GM23338 (cell line): ENCODE results near the gene PRDM8. TPM values are rescaled to one million over a fixed set of nuclear protein-coding genes. Genes with fewer than 3 reads are reported as not detected.
A peak's percentile ranks its signal among the peaks of the same experiment; 100 is the strongest.

Experiments used
- ATAC-seq: fragments of 200-7000 bp; cut with Tn5 transposase; 3 replicates; pipeline ENCODE4 v1.9.1; 2020
- DNase-seq: peaks from one replicate; pipeline ENCODE4 v3.0.0-alpha.2; 2015; ENCODE audit warnings: low spot score
- H2AFZ ChIP-seq: fragments of 200-600 bp; sonication (generic); 2 replicates; pipeline ENCODE4 v1.8.0; 2016; ENCODE audit warnings: antibody characterized with exemption, mild to moderate bottlenecking, moderate library complexity
- H3F3A ChIP-seq: fragments of 200-600 bp; sonication (generic); replicated peaks from 2 replicates; pipeline ENCODE4 v1.8.0; 2017; ENCODE audit warnings: antibody characterized with exemption, mixed run types, low read depth
- H3K27ac ChIP-seq: fragments of 200-600 bp; sonication (generic); 2 replicates; pipeline ENCODE4 v1.6.1; 2016; ENCODE audit warnings: low read depth
- H3K27me3 ChIP-seq: fragments of 200-600 bp; sonication (generic); 2 replicates; pipeline ENCODE4 v1.8.0; 2016; ENCODE audit warnings: mild to moderate bottlenecking, mixed run types, moderate library complexity; ENCODE audit not compliant: insufficient read depth
- H3K36me3 ChIP-seq: fragments of 200-600 bp; sonication (generic); 2 replicates; pipeline ENCODE4 v1.8.0; 2016; ENCODE audit warnings: mild to moderate bottlenecking; ENCODE audit not compliant: insufficient read depth
- H3K4me1 ChIP-seq: fragments of 200-600 bp; sonication (generic); 2 replicates; pipeline ENCODE4 v1.8.0; 2016; ENCODE audit warnings: mild to moderate bottlenecking, moderate library complexity; ENCODE audit not compliant: insufficient read depth
- H3K4me2 ChIP-seq: fragments of 200-600 bp; sonication (generic); 2 replicates; pipeline ENCODE4 v1.7.1; 2017; ENCODE audit warnings: mixed run types
- H3K4me3 ChIP-seq: fragments of 200-600 bp; sonication (generic); 2 replicates; pipeline ENCODE4 v1.6.1; 2016; ENCODE audit warnings: mixed run types
- H3K79me2 ChIP-seq: fragments of 200-600 bp; sonication (generic); replicated peaks from 2 replicates; pipeline ENCODE4 v1.8.0; 2017; ENCODE audit warnings: mild to moderate bottlenecking; ENCODE audit not compliant: insufficient read depth
- H3K9me2 ChIP-seq: fragments of 200-600 bp; sonication (generic); 2 replicates; pipeline ENCODE4 v1.8.0; 2017; ENCODE audit not compliant: insufficient read depth
- H4K20me1 ChIP-seq: fragments of 200-600 bp; sonication (generic); replicated peaks from 2 replicates; pipeline ENCODE4 v1.8.0; 2017; ENCODE audit warnings: mild to moderate bottlenecking; ENCODE audit not compliant: insufficient read depth
- H3K27ac Mint-ChIP-seq: 2 replicates; pipeline ENCODE4 v1.8.0; 2020; ENCODE audit warnings: inconsistent platforms, mild to moderate bottlenecking, moderate library complexity, mixed read lengths
- H3K27me3 Mint-ChIP-seq: 3 replicates; pipeline ENCODE4 v1.8.0; 2022; ENCODE audit warnings: low read depth, mild to moderate bottlenecking, moderate library complexity, mixed read lengths, inconsistent platforms; ENCODE audit not compliant: insufficient read depth, poor library complexity
- H3K36me3 Mint-ChIP-seq: 3 replicates; pipeline ENCODE4 v1.8.0; 2021; ENCODE audit warnings: low read depth, mild to moderate bottlenecking, inconsistent platforms, moderate library complexity, mixed read lengths
- H3K4me1 Mint-ChIP-seq: 3 replicates; pipeline ENCODE4 v1.8.0; 2020; ENCODE audit warnings: mild to moderate bottlenecking, inconsistent platforms, mixed read lengths
- H3K4me3 Mint-ChIP-seq: 3 replicates; pipeline ENCODE4 v1.8.0; 2021; ENCODE audit warnings: moderate library complexity, mild to moderate bottlenecking, inconsistent platforms, mixed read lengths
- H3K9me3 Mint-ChIP-seq: 3 replicates; pipeline ENCODE4 v1.8.0; 2020; ENCODE audit warnings: moderate library complexity, mild to moderate bottlenecking, inconsistent platforms, mixed read lengths
- EZH2 ChIP-seq: fragments of 200-600 bp; sonication (generic); IDR thresholded peaks from one replicate; pipeline ENCODE4 v1.8.0; 2017; ENCODE audit warnings: antibody characterized with exemption, mild to moderate bottlenecking, low read depth; ENCODE audit not compliant: unreplicated experiment
- EZH2phosphoT487 ChIP-seq: fragments of 200-600 bp; sonication (generic); IDR thresholded peaks from one replicate; pipeline ENCODE4 v1.8.1; 2018; ENCODE audit warnings: antibody characterized with exemption; ENCODE audit not compliant: unreplicated experiment
- JUNB ChIP-seq: IDR thresholded peaks from one replicate; pipeline ENCODE4 v1.6.1; 2016; ENCODE audit warnings: antibody characterized with exemption; ENCODE audit not compliant: unreplicated experiment
- STAT1 ChIP-seq: IDR thresholded peaks from one replicate; pipeline ENCODE4 v1.6.1; 2016; ENCODE audit warnings: antibody characterized with exemption; ENCODE audit not compliant: unreplicated experiment
- ZNF114 ChIP-seq: fragments of 250-450 bp; sonication (Bioruptor Pico); IDR thresholded peaks from 2 replicates; pipeline ENCODE4 v1.5.0; 2020; ENCODE audit warnings: mild to moderate bottlenecking, moderate library complexity
- ZNF331 ChIP-seq: fragments of 250-450 bp; sonication (Bioruptor Pico); IDR thresholded peaks from 2 replicates; pipeline ENCODE4 v1.5.0; 2020; ENCODE audit warnings: low read depth, mild to moderate bottlenecking, moderate library complexity
- polyA plus RNA-seq: library from polyadenylated mRNA; unstranded; fragments of >200 nt; fragmentation: Nextera tagmentation; extraction: Ambion mirVana; gene quantifications from 2 replicates; pipeline ENCODE4 v1.2.1, GENCODE V29; 2016
- total RNA-seq: library from RNA; depleted of rRNA; stranded (reverse); fragments of >200 nt; shearing (Covaris generic); gene quantifications from 2 replicates; pipeline ENCODE4 v1.2.3, GENCODE V29; 2014
- TF ChIP-seq, protein P1 (sequence below), 2 experiments: fragments of 200-600 bp in 1 of 2; sonication (generic) in 1 of 2; conservative IDR thresholded peaks; 2 replicates each; pipeline versions ENCODE4 v1.5.1 to v1.6.1; 2016 to 2017; ENCODE audit warnings: antibody characterized with exemption in 2 of 2, low read depth in 2 of 2, mild to moderate bottlenecking in 2 of 2, moderate library complexity in 1 of 2
- TF ChIP-seq, protein P2 (sequence below): IDR thresholded peaks from 2 replicates; pipeline ENCODE4 v1.6.1; 2016; ENCODE audit warnings: antibody characterized with exemption
- TF ChIP-seq, protein P3 (sequence below): fragments of 250-450 bp; sonication (Bioruptor Pico); IDR thresholded peaks from 2 replicates; pipeline ENCODE4 v1.5.0; 2020; ENCODE audit warnings: mild to moderate bottlenecking, moderate library complexity

Gene PRDM8
- total and polyA plus RNA-seq, 2 experiments from 2014 or later: 0.16 TPM; not detected in 1

DNA sequence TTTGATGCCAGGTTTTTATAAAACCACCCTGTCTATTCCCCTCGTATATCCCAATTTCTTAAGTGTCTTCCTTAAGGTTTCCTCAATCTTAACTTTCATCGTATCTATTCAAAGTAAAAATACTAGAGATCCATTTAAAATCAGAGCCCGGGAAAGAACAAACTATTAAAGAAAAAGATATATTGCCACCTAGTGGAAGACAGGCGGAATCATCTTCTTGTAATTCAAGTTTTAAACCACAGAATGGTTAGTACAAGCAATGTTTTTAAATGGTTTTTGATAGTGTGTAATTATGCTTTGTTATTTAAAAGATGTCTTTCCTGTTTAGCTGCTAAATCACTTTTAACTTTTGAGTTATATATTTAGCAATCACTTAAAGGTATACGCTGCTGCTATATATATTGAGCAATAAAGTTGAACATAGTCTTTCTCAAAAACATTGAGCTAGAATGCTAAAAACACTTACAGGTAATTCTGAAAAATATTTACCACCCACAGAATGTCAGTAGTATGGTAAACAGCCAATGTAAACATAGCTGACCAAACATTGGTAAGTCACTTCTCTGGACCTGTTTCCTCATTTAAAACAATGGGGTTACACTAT, 18.2 kb downstream of the PRDM8 start:
- no peaks in the 10 kb centered on the region; the same call in 2 of the 3 replicates for H3K4me1 Mint-ChIP-seq
- ATAC-seq (no peak), DNase-seq (peak; percentile 52)
- no peaks in the 10 kb centered on the region for H3F3A ChIP-seq
- H2AFZ ChIP-seq: no peak overlapping the region
- H3K27me3 Mint-ChIP-seq: peaks cover 1% of the 10 kb centered on the region
- no peaks in the 10 kb centered on the region for H3K9me3 Mint-ChIP-seq
- H3K27ac Mint-ChIP-seq: no peak overlapping the region
- H3K79me2 ChIP-seq: no peaks in the 10 kb centered on the region
- H3K27me3 ChIP-seq: peaks cover 43% of the 10 kb centered on the region
- H3K4me3 ChIP-seq: no peak overlapping the region
- H4K20me1 ChIP-seq: no peaks in the 10 kb centered on the region
- no peaks in the 10 kb centered on the region for H3K36me3 ChIP-seq
- no peaks in the 10 kb centered on the region for H3K9me2 ChIP-seq
- no peak overlapping the region for H3K27ac ChIP-seq
- H3K4me3 Mint-ChIP-seq: no peak overlapping the region
- no peaks in the 10 kb centered on the region for H3K36me3 Mint-ChIP-seq
- no peak overlapping the region for H3K4me2 ChIP-seq
- no peaks in the 10 kb centered on the region for H3K4me1 ChIP-seq
- no peak for TF ChIP-seq STAT1
- TF ChIP-seq ZNF114 (CRISPR knock-in tag): no peak
- no peak for TF ChIP-seq ZNF331 (CRISPR knock-in tag)
- TF ChIP-seq, protein P1, sequence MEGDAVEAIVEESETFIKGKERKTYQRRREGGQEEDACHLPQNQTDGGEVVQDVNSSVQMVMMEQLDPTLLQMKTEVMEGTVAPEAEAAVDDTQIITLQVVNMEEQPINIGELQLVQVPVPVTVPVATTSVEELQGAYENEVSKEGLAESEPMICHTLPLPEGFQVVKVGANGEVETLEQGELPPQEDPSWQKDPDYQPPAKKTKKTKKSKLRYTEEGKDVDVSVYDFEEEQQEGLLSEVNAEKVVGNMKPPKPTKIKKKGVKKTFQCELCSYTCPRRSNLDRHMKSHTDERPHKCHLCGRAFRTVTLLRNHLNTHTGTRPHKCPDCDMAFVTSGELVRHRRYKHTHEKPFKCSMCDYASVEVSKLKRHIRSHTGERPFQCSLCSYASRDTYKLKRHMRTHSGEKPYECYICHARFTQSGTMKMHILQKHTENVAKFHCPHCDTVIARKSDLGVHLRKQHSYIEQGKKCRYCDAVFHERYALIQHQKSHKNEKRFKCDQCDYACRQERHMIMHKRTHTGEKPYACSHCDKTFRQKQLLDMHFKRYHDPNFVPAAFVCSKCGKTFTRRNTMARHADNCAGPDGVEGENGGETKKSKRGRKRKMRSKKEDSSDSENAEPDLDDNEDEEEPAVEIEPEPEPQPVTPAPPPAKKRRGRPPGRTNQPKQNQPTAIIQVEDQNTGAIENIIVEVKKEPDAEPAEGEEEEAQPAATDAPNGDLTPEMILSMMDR (conservative IDR thresholded peaks at IDR 0.05; ENCODE audit: low read depth in 2 of 2): peak; percentile 51 to 87

DNA sequence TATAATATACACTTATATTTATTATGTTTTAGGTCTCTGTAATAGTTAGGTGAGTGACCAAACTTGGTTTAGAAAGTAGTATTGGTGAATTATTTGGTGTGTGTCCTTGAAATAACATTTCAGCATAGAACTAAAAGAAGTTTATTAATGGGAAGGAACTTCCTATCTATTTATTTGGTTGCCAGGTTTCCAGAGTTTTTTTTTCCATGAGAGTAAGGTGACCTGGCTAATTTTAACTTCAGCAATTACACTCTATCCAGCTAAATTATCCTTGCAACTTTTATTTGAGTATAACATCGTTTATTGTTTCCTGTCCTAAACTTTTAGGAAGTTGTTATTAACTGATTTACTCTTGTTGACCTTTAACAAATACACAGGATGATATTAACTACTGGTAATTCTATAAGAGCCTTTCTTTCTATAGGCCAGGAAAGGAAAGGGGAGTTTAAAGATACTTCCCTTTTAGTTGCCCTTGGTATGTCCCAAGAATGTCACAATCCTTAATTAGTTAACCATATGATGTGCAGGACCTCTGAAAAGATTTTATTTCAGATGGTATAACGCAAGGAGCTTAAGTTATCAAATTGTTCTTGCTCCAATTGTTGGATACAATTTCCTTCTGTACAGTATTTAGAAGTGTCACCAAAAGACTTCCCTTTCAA, 18.9 kb downstream of the PRDM8 start:
- H3K4me1 Mint-ChIP-seq: no peaks in the 10 kb centered on the region; the same call in 2 of the 3 replicates
- no peaks in the 10 kb centered on the region for H3K36me3 Mint-ChIP-seq
- H3K27me3 Mint-ChIP-seq: no peaks in the 10 kb centered on the region
- H3K4me3 Mint-ChIP-seq: no peak overlapping the region
- H3F3A ChIP-seq: no peaks in the 10 kb centered on the region
- H3K79me2 ChIP-seq: no peaks in the 10 kb centered on the region
- no peaks in the 10 kb centered on the region for H3K36me3 ChIP-seq
- peaks cover 36% of the 10 kb centered on the region for H3K27me3 ChIP-seq
- H3K27ac Mint-ChIP-seq: no peak overlapping the region
- H3K27ac ChIP-seq: no peak overlapping the region
- TF ChIP-seq JUNB (no peak), ZNF331 (CRISPR knock-in tag) (no peak), ZNF114 (CRISPR knock-in tag) (no peak), EZH2phosphoT487 (no peak), EZH2 (no peak), STAT1 (no peak)
- TF ChIP-seq, protein P2, sequence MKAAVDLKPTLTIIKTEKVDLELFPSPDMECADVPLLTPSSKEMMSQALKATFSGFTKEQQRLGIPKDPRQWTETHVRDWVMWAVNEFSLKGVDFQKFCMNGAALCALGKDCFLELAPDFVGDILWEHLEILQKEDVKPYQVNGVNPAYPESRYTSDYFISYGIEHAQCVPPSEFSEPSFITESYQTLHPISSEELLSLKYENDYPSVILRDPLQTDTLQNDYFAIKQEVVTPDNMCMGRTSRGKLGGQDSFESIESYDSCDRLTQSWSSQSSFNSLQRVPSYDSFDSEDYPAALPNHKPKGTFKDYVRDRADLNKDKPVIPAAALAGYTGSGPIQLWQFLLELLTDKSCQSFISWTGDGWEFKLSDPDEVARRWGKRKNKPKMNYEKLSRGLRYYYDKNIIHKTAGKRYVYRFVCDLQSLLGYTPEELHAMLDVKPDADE: no peak
- TF ChIP-seq, protein P3, sequence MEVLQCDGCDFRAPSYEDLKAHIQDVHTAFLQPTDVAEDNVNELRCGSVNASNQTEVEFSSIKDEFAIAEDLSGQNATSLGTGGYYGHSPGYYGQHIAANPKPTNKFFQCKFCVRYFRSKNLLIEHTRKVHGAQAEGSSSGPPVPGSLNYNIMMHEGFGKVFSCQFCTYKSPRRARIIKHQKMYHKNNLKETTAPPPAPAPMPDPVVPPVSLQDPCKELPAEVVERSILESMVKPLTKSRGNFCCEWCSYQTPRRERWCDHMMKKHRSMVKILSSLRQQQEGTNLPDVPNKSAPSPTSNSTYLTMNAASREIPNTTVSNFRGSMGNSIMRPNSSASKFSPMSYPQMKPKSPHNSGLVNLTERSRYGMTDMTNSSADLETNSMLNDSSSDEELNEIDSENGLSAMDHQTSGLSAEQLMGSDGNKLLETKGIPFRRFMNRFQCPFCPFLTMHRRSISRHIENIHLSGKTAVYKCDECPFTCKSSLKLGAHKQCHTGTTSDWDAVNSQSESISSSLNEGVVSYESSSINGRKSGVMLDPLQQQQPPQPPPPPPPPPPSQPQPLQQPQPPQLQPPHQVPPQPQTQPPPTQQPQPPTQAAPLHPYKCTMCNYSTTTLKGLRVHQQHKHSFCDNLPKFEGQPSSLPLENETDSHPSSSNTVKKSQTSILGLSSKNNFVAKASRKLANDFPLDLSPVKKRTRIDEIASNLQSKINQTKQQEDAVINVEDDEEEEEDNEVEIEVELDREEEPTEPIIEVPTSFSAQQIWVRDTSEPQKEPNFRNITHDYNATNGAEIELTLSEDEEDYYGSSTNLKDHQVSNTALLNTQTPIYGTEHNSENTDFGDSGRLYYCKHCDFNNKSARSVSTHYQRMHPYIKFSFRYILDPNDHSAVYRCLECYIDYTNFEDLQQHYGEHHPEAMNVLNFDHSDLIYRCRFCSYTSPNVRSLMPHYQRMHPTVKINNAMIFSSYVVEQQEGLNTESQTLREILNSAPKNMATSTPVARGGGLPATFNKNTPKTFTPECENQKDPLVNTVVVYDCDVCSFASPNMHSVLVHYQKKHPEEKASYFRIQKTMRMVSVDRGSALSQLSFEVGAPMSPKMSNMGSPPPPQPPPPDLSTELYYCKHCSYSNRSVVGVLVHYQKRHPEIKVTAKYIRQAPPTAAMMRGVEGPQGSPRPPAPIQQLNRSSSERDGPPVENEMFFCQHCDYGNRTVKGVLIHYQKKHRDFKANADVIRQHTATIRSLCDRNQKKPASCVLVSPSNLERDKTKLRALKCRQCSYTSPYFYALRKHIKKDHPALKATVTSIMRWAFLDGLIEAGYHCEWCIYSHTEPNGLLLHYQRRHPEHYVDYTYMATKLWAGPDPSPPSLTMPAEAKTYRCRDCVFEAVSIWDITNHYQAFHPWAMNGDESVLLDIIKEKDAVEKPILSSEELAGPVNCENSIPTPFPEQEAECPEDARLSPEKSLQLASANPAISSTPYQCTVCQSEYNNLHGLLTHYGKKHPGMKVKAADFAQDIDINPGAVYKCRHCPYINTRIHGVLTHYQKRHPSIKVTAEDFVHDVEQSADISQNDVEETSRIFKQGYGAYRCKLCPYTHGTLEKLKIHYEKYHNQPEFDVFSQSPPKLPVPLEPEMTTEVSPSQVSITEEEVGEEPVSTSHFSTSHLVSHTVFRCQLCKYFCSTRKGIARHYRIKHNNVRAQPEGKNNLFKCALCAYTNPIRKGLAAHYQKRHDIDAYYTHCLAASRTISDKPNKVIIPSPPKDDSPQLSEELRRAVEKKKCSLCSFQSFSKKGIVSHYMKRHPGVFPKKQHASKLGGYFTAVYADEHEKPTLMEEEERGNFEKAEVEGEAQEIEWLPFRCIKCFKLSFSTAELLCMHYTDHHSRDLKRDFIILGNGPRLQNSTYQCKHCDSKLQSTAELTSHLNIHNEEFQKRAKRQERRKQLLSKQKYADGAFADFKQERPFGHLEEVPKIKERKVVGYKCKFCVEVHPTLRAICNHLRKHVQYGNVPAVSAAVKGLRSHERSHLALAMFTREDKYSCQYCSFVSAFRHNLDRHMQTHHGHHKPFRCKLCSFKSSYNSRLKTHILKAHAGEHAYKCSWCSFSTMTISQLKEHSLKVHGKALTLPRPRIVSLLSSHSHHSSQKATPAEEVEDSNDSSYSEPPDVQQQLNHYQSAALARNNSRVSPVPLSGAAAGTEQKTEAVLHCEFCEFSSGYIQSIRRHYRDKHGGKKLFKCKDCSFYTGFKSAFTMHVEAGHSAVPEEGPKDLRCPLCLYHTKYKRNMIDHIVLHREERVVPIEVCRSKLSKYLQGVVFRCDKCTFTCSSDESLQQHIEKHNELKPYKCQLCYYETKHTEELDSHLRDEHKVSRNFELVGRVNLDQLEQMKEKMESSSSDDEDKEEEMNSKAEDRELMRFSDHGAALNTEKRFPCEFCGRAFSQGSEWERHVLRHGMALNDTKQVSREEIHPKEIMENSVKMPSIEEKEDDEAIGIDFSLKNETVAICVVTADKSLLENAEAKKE (CRISPR knock-in tag): no peak
- no peaks in the 10 kb centered on the region for H3K9me2 ChIP-seq
- DNase-seq: no peak
- H3K4me1 ChIP-seq: no peaks in the 10 kb centered on the region
- H3K4me2 ChIP-seq: no peak overlapping the region
- no peaks in the 10 kb centered on the region for H4K20me1 ChIP-seq
- no peaks in the 10 kb centered on the region for H3K9me3 Mint-ChIP-seq
- ATAC-seq: no peak
- no peak overlapping the region for H3K4me3 ChIP-seq
- H2AFZ ChIP-seq: no peak overlapping the region
